Measurements from ENCODE around the gene INTS1. TPM values are rescaled to one million over a fixed set of nuclear protein-coding genes. Genes with fewer than 3 reads are reported as not detected.

The INTS1 gene
- total RNA-seq, 4 donors from 2014 or later = 50.3 to 134 (median 71.4) TPM

- H3K27ac ChIP-seq = no peak overlapping the region
- TF ChIP-seq EP300 (IDR thresholded peaks at IDR 0.05; ENCODE audit: low read depth) = no peak
- no peak for TF ChIP-seq CTCF (IDR thresholded peaks at IDR 0.05)
- TF ChIP-seq POLR2A (IDR thresholded peaks at IDR 0.05) = no peak
- no peak for TF ChIP-seq POLR2AphosphoS5 (IDR thresholded peaks at IDR 0.05)
- intact Hi-C loops (cut with DNase I; ENCODE audit: low total_unique reads) (no loop called here), in situ Hi-C loops (cut with MboI; ENCODE audit: low pct_ligation_motif_present in 1 of 4, low pct_unique_long_range_greater_than_20kb in 1 of 4, low sequenced_read_pairs in 3 of 4) (no loop called here)
- H3K36me3 ChIP-seq = no peaks in the 10 kb centered on the region
- no peaks in the 10 kb centered on the region for H3K27me3 ChIP-seq
- no peaks in the 10 kb centered on the region for H3K9me3 ChIP-seq
- WGBS, 2 donors (ENCODE audit: low coverage in 1 of 2) = 66% methylated on average over 17 of the region's 17 CpGs; no CpG with 5 or more reads in 1 of the 2 donors
- DNase-seq = no peak
- no peak overlapping the region for H3K4me3 ChIP-seq
- peaks cover 0 to 10% (median 0%) of the 10 kb centered on the region in 4 donors for H3K4me1 ChIP-seq
These were observed 44.2 kb upstream of the INTS1 start for GRCh38 chr7:1548438-1548831.

- intact Hi-C loops (cut with DNase I; ENCODE audit: low total_unique reads) (no loop called here), in situ Hi-C loops (cut with MboI; ENCODE audit: low pct_ligation_motif_present in 1 of 4, low pct_unique_long_range_greater_than_20kb in 1 of 4, low sequenced_read_pairs in 3 of 4) (no loop called here)
- Histone ChIP-seq H3K27ac (no peak overlapping the region), H3K4me3 (no peak overlapping the region), H3K4me1 (peaks cover 0 to 10% (median 0%) of the 10 kb centered on the region in 4 donors), H3K9me3 (no peaks in the 10 kb centered on the region), H3K36me3 (no peaks in the 10 kb centered on the region), H3K27me3 (no peaks in the 10 kb centered on the region)
- TF ChIP-seq POLR2AphosphoS5 (IDR thresholded peaks at IDR 0.05) = no peak
- TF ChIP-seq CTCF (IDR thresholded peaks at IDR 0.05) = no peak
- TF ChIP-seq EP300 (IDR thresholded peaks at IDR 0.05; ENCODE audit: low read depth) = no peak
- no peak for TF ChIP-seq POLR2A (IDR thresholded peaks at IDR 0.05)
- DNase-seq = no peak
- WGBS, 2 donors (ENCODE audit: low coverage in 1 of 2) = 88% methylated on average over 23 of the region's 35 CpGs; no CpG with 5 or more reads in 1 of the 2 donors
These were observed 43.7 kb upstream of the INTS1 start for GRCh38 chr7:1547777-1548437.

GRCh38 chr7:1546909-1547776, 43.0 kb upstream of the INTS1 start:
- WGBS, 2 donors (ENCODE audit: low coverage in 1 of 2) = 88% methylated on average over 34 of the region's 41 CpGs; no CpG with 5 or more reads in 1 of the 2 donors
- H3K27ac ChIP-seq = no peak overlapping the region
- H3K36me3 ChIP-seq = peaks cover 0 to 4% (median 0%) of the 10 kb centered on the region in 4 donors
- no peaks in the 10 kb centered on the region for H3K27me3 ChIP-seq
- no peaks in the 10 kb centered on the region for H3K9me3 ChIP-seq
- no peak for DNase-seq
- H3K4me1 ChIP-seq = peaks cover 0 to 10% (median 0%) of the 10 kb centered on the region in 4 donors
- intact Hi-C loops (cut with DNase I; ENCODE audit: low total_unique reads) = no loop called here
- TF ChIP-seq POLR2A (IDR thresholded peaks at IDR 0.05) (no peak), POLR2AphosphoS5 (IDR thresholded peaks at IDR 0.05) (no peak), CTCF (IDR thresholded peaks at IDR 0.05) (no peak), EP300 (IDR thresholded peaks at IDR 0.05; ENCODE audit: low read depth) (no peak)
- H3K4me3 ChIP-seq = no peak overlapping the region
- in situ Hi-C loops (cut with MboI; ENCODE audit: low pct_ligation_motif_present in 1 of 4, low pct_unique_long_range_greater_than_20kb in 1 of 4, low sequenced_read_pairs in 3 of 4) = no loop called here

GRCh38 chr7:1546274-1546908, 42.2 kb upstream of the INTS1 start:
- no peak for TF ChIP-seq POLR2AphosphoS5 (IDR thresholded peaks at IDR 0.05)
- TF ChIP-seq CTCF (IDR thresholded peaks at IDR 0.05) = no peak
- TF ChIP-seq EP300 (IDR thresholded peaks at IDR 0.05; ENCODE audit: low read depth) = no peak
- TF ChIP-seq POLR2A (IDR thresholded peaks at IDR 0.05) = no peak
- peaks cover 0 to 4% (median 0%) of the 10 kb centered on the region in 4 donors for H3K36me3 ChIP-seq
- H3K4me3 ChIP-seq = no peak overlapping the region
- intact Hi-C loops (cut with DNase I; ENCODE audit: low total_unique reads) (no loop called here), in situ Hi-C loops (cut with MboI; ENCODE audit: low pct_ligation_motif_present in 1 of 4, low pct_unique_long_range_greater_than_20kb in 1 of 4, low sequenced_read_pairs in 3 of 4) (no loop called here)
- WGBS, 2 donors (ENCODE audit: low coverage in 1 of 2) = 87% methylated on average over 21 of the region's 28 CpGs; no CpG with 5 or more reads in 1 of the 2 donors
- H3K9me3 ChIP-seq = no peaks in the 10 kb centered on the region
- peaks cover 0 to 10% (median 0%) of the 10 kb centered on the region in 4 donors for H3K4me1 ChIP-seq
- H3K27me3 ChIP-seq = no peaks in the 10 kb centered on the region
- DNase-seq = no peak
- H3K27ac ChIP-seq = no peak overlapping the region

All from transverse colon (tissue), 4 donors.